GF-D8 (cell line): Measurements from ENCODE around the gene CACNG8.
"Not testable (repeated sequence)": the region's sequence is repeated elsewhere in the genome, so short reads cannot be mapped to it uniquely, and the experiment has no call there.

ENCODE experiments used
- DNase-seq: peaks from one replicate; lab custom pipeline; 2025; lab: John Stamatoyannopoulos, UW

The CACNG8 gene

DNA sequence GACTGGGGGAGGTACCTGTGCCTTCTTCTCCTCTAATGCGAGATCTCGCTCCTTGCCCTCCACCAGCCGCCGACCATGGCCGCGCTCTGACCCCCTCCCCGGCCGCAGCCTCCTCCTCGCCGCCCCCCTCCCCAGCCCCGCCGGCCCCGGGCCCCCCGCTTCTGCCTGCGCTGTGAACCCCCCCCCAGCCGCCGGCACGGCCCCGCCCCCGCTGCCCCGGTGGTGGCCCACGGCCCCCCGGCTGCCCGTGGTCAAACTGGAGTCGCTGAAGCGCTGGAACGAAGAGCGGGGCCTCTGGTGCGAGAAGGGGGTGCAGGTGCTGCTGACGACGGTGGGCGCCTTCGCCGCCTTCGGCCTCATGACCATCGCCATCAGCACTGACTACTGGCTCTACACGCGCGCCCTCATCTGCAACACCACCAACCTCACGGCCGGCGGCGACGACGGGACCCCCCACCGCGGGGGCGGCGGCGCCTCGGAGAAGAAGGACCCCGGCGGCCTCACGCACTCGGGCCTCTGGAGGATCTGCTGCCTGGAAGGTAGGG lies at the start of gene CACNG8:
TSS of gene CACNG8 (plus strand) at position 51 of the 545 bp plus-strand sequence.
- no peak for DNase-seq

DNA sequence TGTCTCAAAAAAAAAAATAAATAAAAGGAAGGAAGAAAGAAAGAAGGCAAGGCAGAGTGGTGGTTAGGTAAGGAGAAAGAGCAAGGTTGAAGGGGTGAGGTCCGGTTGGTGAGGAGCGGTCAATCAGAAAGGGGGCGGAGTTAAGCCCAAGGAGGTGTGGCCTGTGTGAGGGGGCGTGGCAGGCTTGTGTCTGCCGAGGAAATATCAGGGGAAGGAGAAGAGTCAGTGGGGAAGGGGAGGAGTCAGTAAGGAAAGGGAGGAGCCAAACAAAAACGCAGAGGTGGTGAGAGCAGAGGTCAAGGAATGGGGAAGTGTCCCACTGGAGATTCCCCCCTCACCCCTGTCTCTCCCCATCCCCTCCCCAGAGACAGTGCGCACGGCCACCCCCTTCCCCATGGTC lies 47.7 kb upstream of the CACNG8 start:
- DNase-seq, result no peak

DNA sequence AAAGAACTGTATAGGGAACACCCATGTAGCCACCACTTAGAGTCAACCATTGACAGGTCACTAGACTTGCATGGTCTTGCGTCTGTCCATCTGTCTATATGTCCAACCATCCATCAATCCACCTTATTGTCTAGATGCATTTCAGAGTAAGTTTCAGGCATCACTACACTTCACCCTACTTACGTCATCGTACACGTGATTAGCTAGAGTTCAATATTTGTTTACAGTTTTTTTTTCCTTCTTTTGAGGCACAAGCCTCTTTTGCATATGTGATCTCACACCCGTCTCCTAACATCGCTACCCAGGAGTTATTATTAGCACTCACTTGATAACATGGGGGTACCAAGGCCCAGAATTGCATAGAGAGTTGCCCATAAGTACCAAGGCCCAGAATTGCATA lies 46.7 kb upstream of the CACNG8 start:
- DNase-seq, result no peak

DNA sequence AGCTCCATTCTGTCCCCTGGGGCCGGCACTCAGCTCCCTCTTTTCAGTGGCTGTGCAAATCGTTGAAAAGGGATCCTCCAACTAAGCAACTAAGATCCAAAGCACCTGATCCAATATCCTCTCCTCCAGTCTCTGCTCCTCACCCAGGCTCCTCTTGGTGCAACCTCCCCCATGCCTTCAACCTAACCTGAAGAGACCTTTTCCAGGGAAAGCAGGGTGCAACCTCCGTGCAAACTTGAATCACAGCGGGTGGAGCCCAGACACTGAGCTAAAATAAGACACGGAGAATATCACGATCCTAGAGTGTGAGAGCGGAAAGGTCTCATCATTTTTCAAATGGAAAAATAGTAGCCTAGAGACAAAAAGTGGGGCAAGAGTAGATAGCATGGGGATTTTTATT lies 45.4 kb upstream of the CACNG8 start:
- no peak for DNase-seq

DNA sequence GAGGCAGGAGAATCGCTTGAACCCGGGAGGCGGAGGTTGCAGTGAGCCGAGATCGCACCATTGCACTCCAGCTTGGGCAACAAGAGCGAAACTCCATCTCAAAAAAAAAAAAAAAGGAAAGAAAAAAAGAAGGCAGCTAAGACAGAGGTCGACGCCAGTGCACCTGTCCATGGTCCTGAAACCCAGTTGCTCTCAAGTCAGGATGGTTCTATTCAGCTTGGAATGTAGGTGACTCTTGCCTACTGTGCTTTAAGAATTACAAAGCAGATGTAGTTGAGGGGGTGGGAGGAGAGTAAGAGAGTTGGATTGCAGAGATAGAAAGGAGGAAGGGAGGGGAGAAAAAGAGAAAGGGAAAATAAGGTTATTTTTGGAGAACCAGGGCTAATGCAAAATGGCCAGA lies 35.0 kb upstream of the CACNG8 start:
- DNase-seq, result no peak

DNA sequence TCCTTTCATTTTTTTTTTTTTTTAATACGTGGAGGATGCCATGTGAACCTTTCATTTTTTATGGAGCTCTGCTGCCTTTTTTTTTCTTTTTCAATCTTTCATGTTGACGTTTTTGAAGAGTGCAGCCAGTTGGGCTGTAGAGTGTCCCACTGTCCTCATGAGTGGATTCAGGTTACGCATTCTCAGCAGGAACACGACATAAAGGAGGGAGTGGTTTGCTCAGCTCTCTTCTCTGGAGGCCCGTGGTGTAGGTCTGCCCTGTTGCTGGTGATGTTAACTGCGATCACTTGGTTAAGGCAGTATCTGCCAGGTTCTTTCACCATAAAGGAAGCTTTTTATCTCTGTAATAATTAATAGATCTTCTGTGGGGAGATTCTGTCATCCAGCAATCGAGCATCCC lies 26.7 kb upstream of the CACNG8 start:
- no peak for DNase-seq

DNA sequence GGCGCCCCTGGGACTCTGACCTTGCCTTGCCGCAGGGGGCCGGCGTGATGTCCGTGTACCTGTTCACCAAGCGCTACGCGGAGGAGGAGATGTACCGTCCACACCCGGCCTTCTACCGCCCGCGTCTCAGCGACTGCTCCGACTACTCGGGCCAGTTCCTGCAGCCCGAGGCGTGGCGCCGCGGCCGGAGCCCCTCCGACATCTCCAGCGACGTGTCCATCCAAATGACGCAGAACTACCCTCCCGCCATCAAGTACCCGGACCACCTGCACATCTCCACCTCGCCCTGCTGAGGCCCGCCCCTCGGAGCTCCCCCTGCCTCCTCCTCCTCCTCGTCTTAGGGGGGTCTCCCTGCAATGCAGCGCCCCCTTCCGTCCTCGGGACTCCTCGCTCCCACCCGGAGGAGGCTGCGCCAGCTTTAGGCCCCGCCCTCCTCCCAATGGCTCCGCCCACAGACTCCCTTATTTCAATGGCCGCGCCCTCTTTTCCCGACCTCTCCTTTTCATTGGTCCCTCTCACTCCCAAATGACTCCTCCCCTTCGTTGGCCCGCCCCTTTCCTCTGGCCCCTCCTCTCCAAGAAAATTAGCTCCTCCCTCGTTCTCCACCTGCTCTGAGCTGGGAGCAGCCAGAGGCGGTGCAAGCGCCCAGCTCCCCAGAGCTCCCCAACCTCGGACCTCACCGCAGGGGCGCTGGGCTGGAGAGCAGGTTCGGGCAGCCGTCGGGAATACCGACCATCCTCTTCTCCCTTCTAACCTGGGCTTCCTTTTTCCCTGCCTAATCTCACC lies 20.5 kb upstream of the CACNG8 start:
- DNase-seq, result no peak

DNA sequence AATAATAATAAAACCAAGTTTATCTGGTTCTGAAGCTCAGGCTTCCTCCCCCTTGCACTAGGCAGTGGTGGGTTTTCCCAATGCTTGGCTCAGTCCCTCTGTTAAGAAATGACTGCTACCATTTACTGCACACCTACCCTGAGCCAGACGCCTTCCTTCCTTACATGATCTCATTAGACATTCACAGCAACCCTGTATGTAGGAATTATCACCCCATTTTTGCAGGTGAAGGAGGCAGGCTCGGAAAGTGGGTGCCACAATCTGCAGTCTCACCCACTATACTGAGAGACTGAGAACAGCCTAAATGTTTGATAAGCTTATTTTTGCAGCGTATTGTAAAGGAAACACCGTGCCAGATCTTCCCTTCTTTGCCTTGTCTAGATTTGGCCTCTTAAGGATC lies 18.3 kb upstream of the CACNG8 start:
- DNase-seq, result no peak

DNA sequence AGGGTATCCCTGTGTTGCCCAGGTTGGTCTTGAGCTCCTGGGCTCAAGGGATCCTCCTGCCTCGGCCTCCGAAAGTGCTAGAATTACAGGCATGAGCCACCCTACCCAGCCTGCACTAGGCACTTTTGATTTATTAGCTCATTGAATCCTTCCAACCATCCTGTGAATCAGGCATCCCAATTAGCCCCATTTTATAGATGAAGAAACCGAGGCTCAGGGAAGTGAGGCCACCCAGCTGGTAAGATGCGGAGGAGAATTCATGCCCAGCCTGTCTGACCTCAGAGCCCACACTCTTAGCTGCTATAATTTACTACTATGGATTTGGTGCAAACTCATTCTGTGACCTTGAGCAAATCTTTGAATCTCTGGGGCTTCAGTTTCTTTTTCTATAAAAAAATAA lies 17.8 kb upstream of the CACNG8 start:
- no peak for DNase-seq

DNA sequence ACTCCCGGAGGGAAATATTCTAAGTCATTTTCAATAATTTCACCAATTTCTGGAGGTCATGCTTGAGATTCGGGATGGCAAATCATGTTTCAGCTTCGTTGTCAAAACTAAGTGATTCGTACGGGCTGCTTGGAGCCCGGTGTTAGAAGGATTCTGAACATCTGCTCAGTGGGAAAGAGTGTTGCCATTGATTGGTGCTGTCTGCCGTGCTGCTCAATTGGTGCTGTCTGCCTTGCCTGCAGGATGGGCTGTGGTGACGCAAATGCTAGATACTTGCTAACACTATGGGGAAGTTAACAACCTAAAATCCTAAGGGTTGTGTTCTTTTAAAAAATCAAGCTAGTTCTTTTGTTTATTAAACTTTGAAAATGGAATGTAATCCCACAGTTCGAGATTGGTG lies 17.3 kb upstream of the CACNG8 start:
- no peak for DNase-seq

DNA sequence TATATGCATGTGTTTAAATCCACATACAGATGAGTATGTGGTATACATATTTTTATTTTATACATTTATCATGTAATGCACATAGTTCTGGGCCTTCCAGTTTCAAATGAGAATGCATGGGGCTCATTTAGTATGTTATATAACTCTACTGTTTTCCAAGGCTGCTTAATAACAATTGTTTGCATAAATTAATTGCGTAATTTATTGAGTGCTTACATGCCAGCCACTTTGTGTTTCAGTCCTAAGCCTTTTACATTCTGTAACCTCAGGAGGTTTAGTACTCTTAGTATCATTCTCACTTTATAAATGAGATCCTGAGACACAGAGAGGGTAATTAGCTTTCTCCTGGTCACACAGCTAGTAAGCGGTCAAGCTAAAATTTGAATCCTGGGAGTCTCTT lies 16.7 kb upstream of the CACNG8 start:
- no peak for DNase-seq

DNA sequence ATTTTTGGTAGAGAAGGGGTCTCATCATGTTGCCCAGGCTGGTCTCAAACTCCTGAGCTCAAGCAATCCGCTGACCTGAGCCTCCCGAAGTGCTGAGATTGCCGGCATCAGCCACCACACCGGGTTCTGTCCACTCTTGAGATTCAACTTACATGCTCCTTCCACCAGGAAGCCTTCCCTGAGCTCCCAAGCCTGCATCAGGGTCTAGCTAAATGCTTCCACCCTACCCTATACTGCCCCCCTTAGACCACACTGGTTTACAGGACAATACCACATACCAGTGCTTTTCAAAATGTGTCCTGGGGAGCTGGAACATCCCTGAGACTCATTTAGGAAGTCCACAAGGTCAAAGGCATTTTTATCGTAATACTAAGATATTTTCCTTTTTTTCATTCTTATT lies 15.1 kb upstream of the CACNG8 start:
- DNase-seq, result no peak

DNA sequence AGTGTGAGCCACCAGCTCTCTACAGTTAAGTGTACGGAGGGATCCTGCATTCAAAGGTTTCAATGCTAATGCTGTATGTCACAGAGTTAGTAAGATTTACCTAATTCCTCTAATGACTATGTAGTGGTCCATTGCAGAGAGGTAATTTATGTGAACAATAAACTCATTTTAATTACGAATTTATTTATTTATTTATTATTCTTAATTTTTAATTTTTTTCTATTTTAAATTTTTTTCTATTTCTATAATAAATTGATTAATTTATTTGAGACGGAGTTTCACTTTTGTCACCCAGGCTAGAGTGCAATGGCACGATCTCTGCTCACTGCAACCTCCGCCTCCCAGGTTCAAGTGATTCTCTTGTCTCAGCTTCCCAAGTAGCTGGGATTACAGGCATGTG lies 14.1 kb upstream of the CACNG8 start:
- not testable (repeated sequence) for DNase-seq

DNA sequence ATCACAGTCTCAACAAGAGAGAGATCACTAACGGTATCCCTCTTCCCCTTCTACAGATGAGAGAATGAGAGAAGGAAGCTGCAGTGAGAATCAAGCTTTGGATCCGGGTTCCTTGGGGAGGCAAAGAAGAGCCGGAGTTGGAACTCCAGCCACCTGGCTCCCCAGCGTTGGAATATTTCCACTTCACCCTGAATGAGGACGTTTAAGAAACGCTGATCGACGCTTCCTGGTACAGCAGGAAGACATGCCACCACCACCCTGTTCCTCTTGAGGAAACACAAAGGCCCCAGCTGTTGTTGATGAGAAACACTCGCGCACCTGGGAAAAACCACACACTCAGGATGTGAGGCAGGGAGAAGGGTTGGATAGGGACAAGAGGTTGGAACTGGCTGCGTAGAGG lies 11.3 kb upstream of the CACNG8 start:
- no peak for DNase-seq

DNA sequence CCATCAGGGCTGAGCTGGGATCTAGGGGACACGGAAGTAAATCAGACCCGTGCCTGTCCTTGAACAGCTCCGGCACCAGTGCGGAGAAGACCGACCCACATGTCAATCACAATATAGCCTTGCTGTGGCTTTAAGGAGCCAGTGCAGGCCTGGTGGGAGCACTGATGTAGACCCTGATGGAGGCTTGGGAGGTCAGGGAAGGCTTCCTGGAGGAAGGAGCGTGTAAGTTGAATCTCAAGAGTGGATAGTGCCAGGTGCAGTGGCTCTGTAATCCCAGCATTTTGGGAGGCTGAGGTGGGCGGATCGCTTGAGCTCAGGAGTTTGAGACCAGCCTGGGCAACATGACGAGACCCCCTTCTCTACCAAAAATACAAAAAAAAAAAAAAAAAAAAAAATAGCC lies 10.8 kb upstream of the CACNG8 start:
- no peak for DNase-seq

DNA sequence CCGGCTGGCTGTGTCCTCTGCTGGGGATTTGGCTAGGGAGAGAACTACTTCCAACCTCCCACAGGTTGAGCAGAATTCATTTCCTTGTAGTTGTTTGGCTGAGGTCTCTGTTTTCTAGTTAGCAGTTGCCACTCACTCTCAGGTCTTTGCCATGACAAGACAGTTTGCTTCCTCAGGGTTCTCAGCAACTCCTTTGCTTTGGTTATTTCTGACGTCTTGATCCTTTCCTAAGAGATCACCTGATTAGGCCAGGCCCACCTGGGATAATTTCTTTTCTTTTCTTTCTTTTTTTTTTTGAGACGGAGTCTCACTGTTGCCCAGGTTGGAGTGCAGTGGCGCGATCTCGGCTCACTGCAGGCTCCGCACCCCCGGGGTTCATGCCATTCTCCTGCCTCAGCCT lies 9.4 kb upstream of the CACNG8 start:
- no peak for DNase-seq

DNA sequence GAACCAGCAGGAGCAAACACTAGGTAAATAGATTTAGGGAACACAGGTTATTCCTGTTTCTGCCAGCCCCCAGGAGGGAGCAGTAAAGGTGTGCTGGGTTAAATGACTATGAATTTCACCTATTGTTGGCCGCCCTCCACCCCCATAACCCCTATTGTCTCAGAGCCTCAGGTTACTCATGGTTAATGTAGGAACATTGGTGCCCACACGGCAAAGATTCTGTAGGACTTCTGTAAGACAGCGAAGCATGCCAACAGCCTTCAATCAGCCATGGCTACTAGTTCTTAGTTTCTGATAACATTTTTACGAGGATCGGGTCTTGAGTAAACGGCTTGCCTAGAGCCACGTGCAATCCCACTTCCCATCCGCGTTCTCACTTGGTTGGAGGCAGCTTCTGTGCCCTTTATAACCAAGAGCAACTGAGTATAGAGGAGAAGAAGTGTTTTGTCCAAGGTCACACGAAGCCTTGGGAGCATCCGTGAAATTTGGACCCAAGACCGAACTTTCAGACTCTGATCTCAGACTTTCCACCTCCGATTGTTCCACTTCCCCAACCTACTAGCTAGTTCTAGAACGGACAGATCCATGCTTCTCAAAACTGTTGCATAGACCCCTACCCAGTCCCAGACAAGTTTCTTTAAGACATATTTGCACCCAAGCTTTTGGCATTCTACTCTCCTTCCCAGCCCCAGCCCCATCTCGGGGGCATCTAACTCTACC lies 5.1 kb upstream of the CACNG8 start:
- no peak for DNase-seq

DNA sequence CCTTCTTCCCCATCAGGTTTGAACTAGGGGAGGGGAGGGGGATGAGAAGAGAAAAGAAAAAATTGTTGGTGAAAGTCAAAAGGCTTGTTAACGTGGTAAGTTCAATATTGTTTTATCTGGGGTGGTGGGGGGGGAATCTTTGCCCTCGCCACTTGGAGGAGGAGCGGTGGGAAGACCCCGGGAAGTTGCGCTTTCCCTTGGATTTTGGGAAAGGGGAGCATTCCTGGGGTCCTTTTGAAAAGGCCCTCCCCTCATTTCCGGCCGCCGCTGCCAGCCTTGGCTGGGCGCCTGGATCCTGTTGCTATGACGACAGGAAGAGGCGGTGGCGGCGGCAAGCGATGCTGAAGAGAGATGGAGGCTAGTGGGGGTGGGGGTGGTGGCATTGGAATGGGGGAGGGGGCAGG lies 4.6 kb upstream of the CACNG8 start:
- no peak for DNase-seq

DNA sequence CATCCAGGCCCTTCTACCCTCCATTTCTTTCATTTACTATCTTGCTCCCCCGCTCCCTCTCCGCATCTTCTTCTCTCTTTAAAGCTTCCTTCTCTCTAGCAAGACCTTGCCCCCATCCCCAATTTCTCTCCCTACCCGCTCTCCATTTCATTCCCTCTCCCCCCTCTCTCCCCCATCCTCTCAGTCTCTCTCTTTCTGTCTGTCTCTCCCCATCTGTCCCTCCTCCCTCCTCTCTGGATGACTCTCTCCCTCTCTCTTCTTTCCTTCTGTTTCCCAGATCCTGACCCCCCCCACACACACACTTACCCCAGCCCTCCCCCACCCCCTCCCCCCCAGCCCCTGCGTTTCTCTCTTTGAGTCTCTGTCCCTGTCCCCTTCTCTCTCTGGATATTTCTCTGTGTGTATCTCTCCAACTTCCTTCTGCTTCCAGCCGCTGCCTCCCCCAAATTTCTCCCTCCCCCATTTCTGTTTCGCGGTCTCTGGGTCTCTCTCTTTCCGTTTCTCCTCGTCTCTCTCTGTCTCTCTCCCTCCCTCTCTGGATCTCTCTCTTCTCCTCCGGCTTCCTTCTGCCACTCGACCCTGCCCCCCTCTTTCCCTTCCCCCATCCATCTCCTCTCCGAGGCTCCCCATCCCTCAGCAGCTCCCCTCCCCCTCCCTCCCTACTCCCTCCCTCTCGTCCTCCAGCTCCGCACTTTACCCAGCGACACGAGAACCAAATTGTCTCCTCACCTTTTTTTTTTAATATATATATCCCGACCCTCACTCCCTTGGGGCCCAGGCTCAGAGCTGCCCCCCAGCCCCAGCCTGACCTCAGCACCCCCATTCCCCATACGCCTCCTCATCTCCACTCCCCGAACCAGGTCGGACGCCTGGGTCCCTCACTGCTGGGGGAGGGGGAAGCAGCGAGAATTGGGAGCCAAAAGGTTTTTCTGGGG lies 3.6 kb upstream of the CACNG8 start:
- DNase-seq, result no peak

DNA sequence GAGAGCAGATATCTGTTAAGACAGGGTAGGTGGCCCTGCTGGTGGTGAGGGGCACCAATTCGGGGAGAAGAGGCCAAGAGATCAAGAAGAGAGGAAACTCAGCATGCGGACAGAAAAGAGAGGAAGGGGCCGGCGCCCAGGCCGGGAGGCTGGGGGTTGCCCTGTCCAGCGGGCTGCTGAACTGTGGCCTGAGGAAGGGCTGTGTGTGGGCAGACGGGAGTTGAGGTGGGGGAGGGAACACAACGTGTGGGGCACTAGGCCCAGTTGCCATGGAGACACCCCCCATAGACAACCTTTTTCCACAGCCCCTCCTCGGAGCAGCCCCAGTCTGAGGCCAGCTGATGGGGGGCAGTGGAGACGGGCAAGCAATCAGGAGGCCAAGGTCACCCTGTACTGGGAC lies 2.5 kb upstream of the CACNG8 start:
- DNase-seq, result no peak

DNA sequence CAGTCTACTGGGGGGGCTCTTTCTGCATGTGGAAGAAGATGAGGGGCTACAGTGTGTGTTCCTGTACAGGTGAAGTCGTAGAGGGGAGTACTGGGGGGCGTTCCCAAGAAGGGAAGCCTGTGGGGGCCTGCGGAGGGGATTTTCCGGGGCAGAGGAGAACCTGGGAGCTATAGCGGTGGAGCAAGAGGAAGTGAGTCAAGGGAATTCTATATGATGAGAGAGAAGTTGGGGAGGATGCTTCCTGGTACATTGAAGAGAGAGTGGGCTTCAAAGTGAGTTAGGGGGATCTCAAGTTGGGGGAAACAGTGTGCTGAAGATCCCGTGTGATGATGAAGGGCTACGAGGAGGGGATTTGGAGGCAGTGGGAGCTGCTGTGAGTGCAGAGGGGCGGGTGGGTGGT lies 1.9 kb upstream of the CACNG8 start:
- DNase-seq, result no peak
